SU-DHL-6 (cell line): Measurements from ENCODE around the gene CCNQ.

Experiments used
- H2AFZ ChIP-seq: fragments of 200-600 bp; sonication (generic); 2 replicates; pipeline ENCODE4 v1.6.1; 2014; ENCODE audit warnings: low read depth, mild to moderate bottlenecking, moderate library complexity, mixed read lengths, antibody characterized with exemption, low read length; ENCODE audit not compliant: severe bottlenecking
- H3F3A ChIP-seq: fragments of 200-600 bp; shearing (Covaris generic); 2 replicates; pipeline ENCODE4 v1.6.0; 2016; ENCODE audit warnings: antibody characterized with exemption, mild to moderate bottlenecking; ENCODE audit not compliant: insufficient read depth
- H3K27ac ChIP-seq: fragments of 200-600 bp; sonication (generic); 2 replicates; pipeline ENCODE4 v1.5.1; 2016; ENCODE audit warnings: low read depth, mild to moderate bottlenecking, low read length, moderate library complexity, mixed read lengths
- H3K27me3 ChIP-seq: fragments of 200-600 bp; sonication (generic), shearing (Covaris generic); 2 replicates; pipeline ENCODE4 v1.6.0; 2014; ENCODE audit warnings: mild to moderate bottlenecking, low read length
- H3K36me3 ChIP-seq: fragments of 200-600 bp; sonication (generic); 2 replicates; pipeline ENCODE4 v1.6.1; 2014; ENCODE audit warnings: mild to moderate bottlenecking, low read length, mixed read lengths
- H3K4me2 ChIP-seq: fragments of 300-600, 200-600 bp; shearing (Covaris generic), sonication (generic); 2 replicates; pipeline ENCODE4 v1.6.0; 2014; ENCODE audit warnings: low read length, low read depth, mild to moderate bottlenecking; ENCODE audit not compliant: poor library complexity, severe bottlenecking
- H3K4me3 ChIP-seq: fragments of 200-600 bp; sonication (generic); 2 replicates; pipeline ENCODE4 v1.5.1; 2014; ENCODE audit warnings: antibody characterized with exemption, low read length, mild to moderate bottlenecking, mixed read lengths; ENCODE audit not compliant: insufficient read depth, poor library complexity, severe bottlenecking
- H3K79me2 ChIP-seq: fragments of 200-600 bp; sonication (generic); 2 replicates; pipeline ENCODE4 v1.6.1; 2014; ENCODE audit warnings: mild to moderate bottlenecking, low read length, moderate library complexity; ENCODE audit not compliant: insufficient read depth
- H3K9ac ChIP-seq: fragments of 200-600 bp; sonication (generic); 2 replicates; pipeline ENCODE4 v1.7.0; 2014; ENCODE audit warnings: mild to moderate bottlenecking, low read length
- H3K9me2 ChIP-seq: fragments of 200-600 bp; sonication (generic); replicated peaks from 2 replicates; pipeline ENCODE4 v1.6.1; 2014; ENCODE audit warnings: low read length; ENCODE audit not compliant: insufficient read depth
- H3K9me3 ChIP-seq: fragments of 200-600 bp; sonication (generic); 2 replicates; pipeline ENCODE4 v1.6.1; 2014; ENCODE audit warnings: low read length, mixed read lengths; ENCODE audit not compliant: insufficient read depth
- H4K20me1 ChIP-seq: fragments of 200-600 bp; sonication (generic); 2 replicates; pipeline ENCODE4 v1.6.1; 2014; ENCODE audit warnings: low read depth, mild to moderate bottlenecking, antibody characterized with exemption, low read length, moderate library complexity, mixed read lengths
- CTCF ChIP-seq: fragments of 200-600 bp; sonication (generic); IDR thresholded peaks from one replicate; pipeline ENCODE4 v1.5.1; 2017; ENCODE audit warnings: antibody characterized with exemption, mild to moderate bottlenecking, low read length, moderate library complexity; ENCODE audit not compliant: insufficient read depth, poor library complexity, severe bottlenecking
- EZH2phosphoT487 ChIP-seq: fragments of 200-600 bp; sonication (generic), shearing (Covaris generic); conservative IDR thresholded peaks from 2 replicates; pipeline ENCODE4 v1.6.1; 2018; ENCODE audit warnings: mild to moderate bottlenecking, antibody characterized with exemption, low read length, moderate library complexity, mixed read lengths

The CCNQ gene

GRCh38 chrX:153603131-153603656 lies 4.3 kb upstream of the CCNQ start:
- H3K9ac ChIP-seq = no peak overlapping the region
- H3K79me2 ChIP-seq = no peaks in the 10 kb centered on the region
- H3F3A ChIP-seq = no peaks in the 10 kb centered on the region
- H3K27me3 ChIP-seq = no peaks in the 10 kb centered on the region
- no peaks in the 10 kb centered on the region for H3K9me3 ChIP-seq
- no peaks in the 10 kb centered on the region for H4K20me1 ChIP-seq
- no peaks in the 10 kb centered on the region for H3K36me3 ChIP-seq
- H3K9me2 ChIP-seq = no peaks in the 10 kb centered on the region
- no peak overlapping the region for H3K4me2 ChIP-seq
- no peak overlapping the region for H3K27ac ChIP-seq
- no peak overlapping the region for H3K4me3 ChIP-seq
- no peak overlapping the region for H2AFZ ChIP-seq
- TF ChIP-seq CTCF = no peak
- no peak for TF ChIP-seq EZH2phosphoT487

GRCh38 chrX:153602601-153603000 lies 3.7 kb upstream of the CCNQ start:
- Histone ChIP-seq H3F3A (no peaks in the 10 kb centered on the region), H3K36me3 (no peaks in the 10 kb centered on the region), H3K9me2 (no peaks in the 10 kb centered on the region), H3K79me2 (no peaks in the 10 kb centered on the region), H3K9ac (no peak overlapping the region), H3K9me3 (no peaks in the 10 kb centered on the region), H4K20me1 (no peaks in the 10 kb centered on the region), H2AFZ (no peak overlapping the region), H3K4me2 (no peak overlapping the region), H3K4me3 (no peak overlapping the region), H3K27me3 (no peaks in the 10 kb centered on the region), H3K27ac (no peak overlapping the region)
- no peak for TF ChIP-seq CTCF
- TF ChIP-seq EZH2phosphoT487 = no peak

GRCh38 chrX:153601511-153602110 lies 2.7 kb upstream of the CCNQ start:
- H3K9me2 ChIP-seq = no peaks in the 10 kb centered on the region
- no peaks in the 10 kb centered on the region for H4K20me1 ChIP-seq
- no peaks in the 10 kb centered on the region for H3K36me3 ChIP-seq
- no peak overlapping the region for H3K9ac ChIP-seq
- no peaks in the 10 kb centered on the region for H3K9me3 ChIP-seq
- no peak for TF ChIP-seq EZH2phosphoT487
- no peak for TF ChIP-seq CTCF
- no peak overlapping the region for H3K27ac ChIP-seq
- H3K79me2 ChIP-seq = no peaks in the 10 kb centered on the region
- no peak overlapping the region for H3K4me3 ChIP-seq
- H3K27me3 ChIP-seq = no peaks in the 10 kb centered on the region
- no peak overlapping the region for H2AFZ ChIP-seq
- H3K4me2 ChIP-seq = no peak overlapping the region
- no peaks in the 10 kb centered on the region for H3F3A ChIP-seq
